Calu3 (cell line): ENCODE measurements around the gene OR1F1. TPM values are rescaled to one million over a fixed set of nuclear protein-coding genes. Genes with fewer than 3 reads are reported as not detected.

Source experiments
- BruUV-seq: library from RNA; stranded (reverse); fragments of 400-500 nt; replicated peaks from 2 replicates; lab custom pipeline; 2021; lab: Mats Ljungman, UMichigan
- CTCF ChIA-PET: fragments of 300-600 bp; sonication (Branson Sonifier 250); formaldehyde crosslinking; loops from one replicate; lab custom pipeline; 2022; ENCODE audit warnings: antibody characterized with exemption; lab: Charles Lee
- DNase-seq: peaks from one replicate; pipeline ENCODE4 v3.0.0; 2022
- H3K27ac Mint-ChIP-seq: one replicate; pipeline ENCODE4 v1.8.0; 2022; ENCODE audit warnings: mixed read lengths; ENCODE audit not compliant: unreplicated experiment
- H3K27me3 Mint-ChIP-seq: one replicate; pipeline ENCODE4 v1.8.0; 2022; ENCODE audit warnings: mixed read lengths; ENCODE audit not compliant: unreplicated experiment
- H3K36me3 Mint-ChIP-seq: one replicate; pipeline ENCODE4 v1.8.0; 2022; ENCODE audit warnings: mild to moderate bottlenecking, moderate library complexity, mixed read lengths; ENCODE audit not compliant: insufficient read depth, unreplicated experiment
- H3K4me1 Mint-ChIP-seq: one replicate; pipeline ENCODE4 v1.8.0; 2022; ENCODE audit warnings: mild to moderate bottlenecking, low read depth, mixed read lengths; ENCODE audit not compliant: unreplicated experiment
- H3K4me3 Mint-ChIP-seq: one replicate; pipeline ENCODE4 v1.8.0; 2022; ENCODE audit warnings: mild to moderate bottlenecking, low read depth, moderate library complexity, mixed read lengths; ENCODE audit not compliant: unreplicated experiment
- H3K9me3 Mint-ChIP-seq: one replicate; pipeline ENCODE4 v1.8.0; 2022; ENCODE audit warnings: low read depth, mixed read lengths; ENCODE audit not compliant: unreplicated experiment
- CTCF ChIP-seq: fragments of 200-600 bp; IDR thresholded peaks from one replicate; pipeline ENCODE4 v1.8.0; 2022; ENCODE audit warnings: antibody characterized with exemption; ENCODE audit not compliant: unreplicated experiment
- intact Hi-C: fragments of 100-400 bp; cut with micrococcal nuclease; formaldehyde crosslinking; loops from one replicate; pipeline ENCODE4 v1.10.0; 2022; ENCODE audit not compliant: unreplicated experiment
- total RNA-seq: library from RNA; stranded (reverse); gene quantifications from 2 replicates; pipeline ENCODE4 v1.2.3, GENCODE V29; 2022

OR1F1 gene
- total RNA-seq, 1 experiment from 2014 or later = 0.40 TPM

- H3K4me3 Mint-ChIP-seq = no peak overlapping the region
- H3K4me1 Mint-ChIP-seq = no peaks in the 10 kb centered on the region
- peaks cover 16% of the 10 kb centered on the region for H3K36me3 Mint-ChIP-seq
- H3K27me3 Mint-ChIP-seq = peaks cover 26% of the 10 kb centered on the region
- no TSS peak for BruUV-seq
- TF ChIP-seq CTCF = no peak
- no peak for DNase-seq
- H3K9me3 Mint-ChIP-seq = no peaks in the 10 kb centered on the region
- H3K27ac Mint-ChIP-seq = no peak overlapping the region
- CTCF ChIA-PET = interaction anchor here (1.7 kb wide), 1 partner anchor 8 kb away, joined by 5 read pairs; the partner anchor contains the start of gene ZNF213
- intact Hi-C loops = no loop called here
Observed at GRCh38 chr16:3143189-3143588, 44.8 kb upstream of the OR1F1 start.

- intact Hi-C loops = no loop called here
- Mint-ChIP-seq H3K9me3 (no peaks in the 10 kb centered on the region), H3K4me3 (no peak overlapping the region), H3K27ac (no peak overlapping the region), H3K27me3 (peaks cover 26% of the 10 kb centered on the region), H3K36me3 (peaks cover 16% of the 10 kb centered on the region), H3K4me1 (no peaks in the 10 kb centered on the region)
- no peak for TF ChIP-seq CTCF
- BruUV-seq = no TSS peak
- CTCF ChIA-PET = interaction anchor here (1.7 kb wide), 1 partner anchor 9 kb away, joined by 5 read pairs; the partner anchor contains the start of gene ZNF213
- no peak for DNase-seq
Observed at GRCh38 chr16:3143598-3144320, 44.2 kb upstream of the OR1F1 start.

DNA sequence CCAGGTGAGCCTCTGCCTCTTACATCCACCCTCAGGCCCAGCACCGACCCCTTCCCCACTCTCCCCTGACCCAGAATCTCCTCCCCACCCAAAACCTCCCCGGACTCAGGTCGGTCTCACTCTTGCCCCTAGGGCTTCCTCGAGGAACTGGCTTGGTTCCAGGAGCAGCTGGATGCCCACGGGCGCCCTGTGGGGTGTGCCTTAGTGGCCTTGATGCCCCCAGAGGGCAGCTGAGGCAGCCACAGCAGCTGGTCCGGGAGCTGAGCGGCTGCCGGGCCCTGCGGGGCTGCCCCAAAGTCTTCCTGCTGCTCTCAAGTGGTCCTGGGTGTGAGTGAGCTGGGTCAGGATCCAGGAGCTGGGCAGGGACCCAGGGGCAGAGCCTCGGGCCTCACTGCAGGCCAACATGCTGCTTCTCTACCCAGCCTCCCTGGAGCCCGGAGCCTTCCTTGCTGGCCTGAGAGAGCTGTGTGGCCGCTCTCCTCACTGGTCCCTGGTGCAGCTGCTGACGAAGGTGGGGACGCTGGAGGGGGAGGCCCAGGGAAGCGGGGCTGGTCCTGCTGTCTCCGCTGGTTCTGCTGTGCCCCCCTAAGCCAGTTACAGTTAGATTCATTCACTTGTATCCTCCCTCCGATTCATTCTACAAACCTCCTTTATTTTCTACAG is 43.6 kb upstream of the OR1F1 start:
- no peak overlapping the region for H3K27ac Mint-ChIP-seq
- TF ChIP-seq CTCF = no peak
- no peaks in the 10 kb centered on the region for H3K9me3 Mint-ChIP-seq
- no peaks in the 10 kb centered on the region for H3K4me1 Mint-ChIP-seq
- intact Hi-C loops = no loop called here
- CTCF ChIA-PET = interaction anchor here (1.7 kb wide), 1 partner anchor 10 kb away, joined by 5 read pairs; the partner anchor contains the start of gene ZNF213
- H3K4me3 Mint-ChIP-seq = no peak overlapping the region
- DNase-seq = no peak
- H3K27me3 Mint-ChIP-seq = peaks cover 26% of the 10 kb centered on the region
- H3K36me3 Mint-ChIP-seq = peaks cover 23% of the 10 kb centered on the region
- BruUV-seq = no TSS peak

DNA sequence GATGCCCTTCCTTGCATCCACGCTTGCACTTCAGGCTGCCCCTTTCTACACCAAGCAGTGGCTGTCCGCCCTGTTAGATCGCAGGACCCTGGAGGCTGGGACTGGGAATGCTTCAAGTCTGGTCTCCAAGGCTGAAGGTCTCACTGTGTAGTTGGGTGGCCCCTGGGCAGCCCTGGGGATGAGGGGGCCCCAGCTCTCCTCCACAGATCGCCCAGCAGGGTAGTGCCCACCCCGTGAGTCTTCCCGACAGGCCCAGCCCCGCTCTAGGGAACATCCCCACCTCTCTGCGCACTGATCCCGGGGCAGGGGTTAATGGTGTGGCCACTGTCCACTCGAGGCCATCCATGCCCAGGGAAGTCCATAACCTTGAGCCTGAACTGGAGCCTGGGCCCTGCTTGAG is 42.9 kb upstream of the OR1F1 start:
- CTCF ChIA-PET = no interaction called here
- no peak for TF ChIP-seq CTCF
- no peak overlapping the region for H3K4me3 Mint-ChIP-seq
- no peaks in the 10 kb centered on the region for H3K9me3 Mint-ChIP-seq
- H3K36me3 Mint-ChIP-seq = peaks cover 30% of the 10 kb centered on the region
- H3K27ac Mint-ChIP-seq = no peak overlapping the region
- no TSS peak for BruUV-seq
- intact Hi-C loops = no loop called here
- peaks cover 26% of the 10 kb centered on the region for H3K27me3 Mint-ChIP-seq
- H3K4me1 Mint-ChIP-seq = no peaks in the 10 kb centered on the region
- DNase-seq = no peak
